Uterus (tissue), 2 donors: ENCODE results near the gene TOR1AIP2.

Source experiments
- POLR2A ChIP-seq, 2 donors: fragments of 450-650 bp; IDR thresholded peaks; one replicate each; pipeline ENCODE4 v1.6.1; 2016; ENCODE audit warnings: antibody characterized with exemption in 2 of 2, mild to moderate bottlenecking in 1 of 2, moderate library complexity in 1 of 2
- TF ChIP-seq, protein P1 (sequence below), 4 experiments: fragments of 200-600 bp in 2 of 4; fragments of 450-650 bp in 2 of 4; sonication (generic) in 2 of 4; IDR thresholded peaks; one replicate each; pipeline ENCODE4 v1.5.1; 2016 to 2019; ENCODE audit warnings: antibody characterized with exemption in 4 of 4, mild to moderate bottlenecking in 2 of 4, moderate library complexity in 1 of 4

- TF ChIP-seq, protein P1, sequence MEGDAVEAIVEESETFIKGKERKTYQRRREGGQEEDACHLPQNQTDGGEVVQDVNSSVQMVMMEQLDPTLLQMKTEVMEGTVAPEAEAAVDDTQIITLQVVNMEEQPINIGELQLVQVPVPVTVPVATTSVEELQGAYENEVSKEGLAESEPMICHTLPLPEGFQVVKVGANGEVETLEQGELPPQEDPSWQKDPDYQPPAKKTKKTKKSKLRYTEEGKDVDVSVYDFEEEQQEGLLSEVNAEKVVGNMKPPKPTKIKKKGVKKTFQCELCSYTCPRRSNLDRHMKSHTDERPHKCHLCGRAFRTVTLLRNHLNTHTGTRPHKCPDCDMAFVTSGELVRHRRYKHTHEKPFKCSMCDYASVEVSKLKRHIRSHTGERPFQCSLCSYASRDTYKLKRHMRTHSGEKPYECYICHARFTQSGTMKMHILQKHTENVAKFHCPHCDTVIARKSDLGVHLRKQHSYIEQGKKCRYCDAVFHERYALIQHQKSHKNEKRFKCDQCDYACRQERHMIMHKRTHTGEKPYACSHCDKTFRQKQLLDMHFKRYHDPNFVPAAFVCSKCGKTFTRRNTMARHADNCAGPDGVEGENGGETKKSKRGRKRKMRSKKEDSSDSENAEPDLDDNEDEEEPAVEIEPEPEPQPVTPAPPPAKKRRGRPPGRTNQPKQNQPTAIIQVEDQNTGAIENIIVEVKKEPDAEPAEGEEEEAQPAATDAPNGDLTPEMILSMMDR (IDR thresholded peaks at IDR 0.05) = no peak
- TF ChIP-seq POLR2A (IDR thresholded peaks at IDR 0.05) = no peak
Measured at GRCh38 chr1:179812501-179813292, 64.9 kb downstream of the TOR1AIP2 start.
